Pancreas (tissue), 10 donors: ENCODE data around the gene IQCE. TPM values are rescaled to one million over a fixed set of nuclear protein-coding genes. Genes with fewer than 3 reads are reported as not detected.

ENCODE experiments used
- ATAC-seq, 4 donors: fragments of 200-7000 bp; cut with Tn5 transposase; one replicate each; pipeline versions ENCODE4 v1.8.0 to v1.9.1; 2020; ENCODE audit warnings: mild to moderate bottlenecking in 4 of 4, moderate library complexity in 4 of 4
- DNase-seq, 6 donors: peaks; one replicate each; pipeline ENCODE4 v3.0.0-alpha.2; 2020
- FAIRE-seq: peaks from 2 replicates; lab custom pipeline; 2012; peaks lifted over from hg19 to GRCh38; lab: Jason Lieb, UNC
- H3K27ac ChIP-seq, 4 donors: fragments of 200-600 bp; sonication (generic); 1 replicate in 3 of 4; 2 replicates in 1 of 4; pipeline versions ENCODE4 v1.5.0 to v1.8.0; 2020
- H3K27me3 ChIP-seq, 4 donors: fragments of 200-600 bp; one replicate each; pipeline ENCODE4 v1.8.0; 2021
- H3K36me3 ChIP-seq, 3 donors: fragments of 200-600 bp; sonication (generic) in 1 of 3; one replicate each; pipeline versions ENCODE4 v1.5.0 to v1.8.0; 2020 to 2021
- H3K4me1 ChIP-seq, 3 donors: fragments of 200-600 bp; one replicate each; pipeline ENCODE4 v1.8.0; 2021
- H3K4me3 ChIP-seq, 4 donors: fragments of 200-600 bp; sonication (generic) in 2 of 4; one replicate each; pipeline versions ENCODE4 v1.5.0 to v1.8.0; 2020 to 2021
- H3K9me3 ChIP-seq, 4 donors: fragments of 200-600 bp; one replicate each; pipeline ENCODE4 v1.8.0; 2021
- WGBS, 2 donors: extraction: QIAGEN DNeasy Blood & Tissue Kit; methylation state at CpG; one replicate each; pipeline ENCODE4 v1.1.7; 2013; 5-methylcytosine and 5-hydroxymethylcytosine counted together
- intact Hi-C, 3 donors: fragments of 100-400 bp; cut with DNase I; formaldehyde crosslinking; loops; one replicate each; pipeline versions ENCODE4 v1.11.1 to v1.14.2; 2022
- polyA plus RNA-seq, 2 donors: library from polyadenylated mRNA; stranded (reverse); fragments of 200-250 nt; gene quantifications; one replicate each; pipeline ENCODE4 v1.2.3, GENCODE V29; 2013
- total RNA-seq, 6 donors: library from RNA; stranded (reverse); fragmentation: NEBNext Ultra II Directional in 4 of 6; extraction: Animal tissue kit (Norgen Biotek cat#: 25700) in 4 of 6; gene quantifications; one replicate each; pipeline versions ENCODE4 v1.2.1 to v1.2.4, GENCODE V29; 2021 to 2023
- TF ChIP-seq, protein P1 (sequence below), 4 donors: fragments of 200-600 bp; sonication (generic) in 3 of 4; IDR thresholded peaks; one replicate each; pipeline versions ENCODE4 v1.5.0 to v1.8.0; 2021; ENCODE audit warnings: antibody characterized with exemption in 4 of 4
- donor health status: healthy with polysubstance abuse.
- donor health status: DM: no; HTN: no; CAD: no; lungs with moderate emphysema.
- donor health status: DM: no; HTN: no; CAD: no.
- donor health status: control.
- donor health status: control.
- donor health status: Bipolar disorder and iron deficiency.
- donor health status: DM: yes; HTN: yes; CAD: no.
- donor health status: DM: no; HTN: no; CAD: no.
- donor health status: DM: no; HTN: no; CAD: no.
- donor health status: DM: yes; HTN: yes; CAD: no.

IQCE gene
- total and polyA plus RNA-seq, 8 donors: 8.8 to 14.1 (median 10.9) TPM

DNA sequence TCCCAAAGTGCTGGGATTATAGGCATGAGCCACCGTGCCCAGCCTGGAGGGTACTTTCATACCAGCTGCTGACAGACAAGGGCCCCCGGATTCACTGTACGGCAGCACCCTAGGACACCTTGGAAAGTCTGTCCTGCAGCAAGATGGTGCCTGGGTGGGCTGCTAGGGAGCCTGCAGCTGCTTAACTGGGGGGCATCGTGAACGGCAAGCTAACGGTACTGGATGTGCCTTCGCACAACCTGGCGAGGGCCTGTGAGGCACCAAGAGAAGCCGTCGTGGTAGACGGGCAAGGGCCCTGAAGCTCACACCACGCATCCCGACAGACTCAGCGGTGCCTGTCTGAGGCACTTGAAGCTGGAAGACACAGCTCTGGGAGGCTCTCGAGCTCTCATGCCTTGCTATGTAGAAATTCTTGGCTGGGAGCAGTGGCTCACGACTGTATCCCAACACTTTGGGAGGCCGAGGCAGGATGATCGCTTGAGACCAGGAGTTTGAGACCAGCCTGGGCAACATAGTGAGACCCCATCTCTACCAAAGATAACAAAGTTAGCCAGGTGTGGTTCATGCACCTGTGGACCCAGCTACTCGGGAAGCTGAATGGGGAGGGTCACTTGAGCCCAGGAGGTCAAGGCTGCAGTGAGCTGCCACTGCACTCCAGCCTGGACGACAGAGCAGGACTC, 12.9 kb upstream of the IQCE start:
- H3K9me3 ChIP-seq: no peaks in the 10 kb centered on the region
- intact Hi-C loops: no loop called here
- DNase-seq (peak in 2 of 6 donors; percentile 43 to 65), FAIRE-seq (no peak), ATAC-seq (no peak)
- peaks cover 3 to 10% (median 9%) of the 10 kb centered on the region in 3 donors for H3K36me3 ChIP-seq
- TF ChIP-seq, protein P1, sequence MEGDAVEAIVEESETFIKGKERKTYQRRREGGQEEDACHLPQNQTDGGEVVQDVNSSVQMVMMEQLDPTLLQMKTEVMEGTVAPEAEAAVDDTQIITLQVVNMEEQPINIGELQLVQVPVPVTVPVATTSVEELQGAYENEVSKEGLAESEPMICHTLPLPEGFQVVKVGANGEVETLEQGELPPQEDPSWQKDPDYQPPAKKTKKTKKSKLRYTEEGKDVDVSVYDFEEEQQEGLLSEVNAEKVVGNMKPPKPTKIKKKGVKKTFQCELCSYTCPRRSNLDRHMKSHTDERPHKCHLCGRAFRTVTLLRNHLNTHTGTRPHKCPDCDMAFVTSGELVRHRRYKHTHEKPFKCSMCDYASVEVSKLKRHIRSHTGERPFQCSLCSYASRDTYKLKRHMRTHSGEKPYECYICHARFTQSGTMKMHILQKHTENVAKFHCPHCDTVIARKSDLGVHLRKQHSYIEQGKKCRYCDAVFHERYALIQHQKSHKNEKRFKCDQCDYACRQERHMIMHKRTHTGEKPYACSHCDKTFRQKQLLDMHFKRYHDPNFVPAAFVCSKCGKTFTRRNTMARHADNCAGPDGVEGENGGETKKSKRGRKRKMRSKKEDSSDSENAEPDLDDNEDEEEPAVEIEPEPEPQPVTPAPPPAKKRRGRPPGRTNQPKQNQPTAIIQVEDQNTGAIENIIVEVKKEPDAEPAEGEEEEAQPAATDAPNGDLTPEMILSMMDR (IDR thresholded peaks at IDR 0.05): no peak
- no peak overlapping the region for H3K27ac ChIP-seq
- H3K27me3 ChIP-seq: no peaks in the 10 kb centered on the region
- WGBS, 2 donors: 94 to 95% methylated on average over 20 of the region's 20 CpGs
- H3K4me1 ChIP-seq: no peaks in the 10 kb centered on the region
- H3K4me3 ChIP-seq: no peak overlapping the region

DNA sequence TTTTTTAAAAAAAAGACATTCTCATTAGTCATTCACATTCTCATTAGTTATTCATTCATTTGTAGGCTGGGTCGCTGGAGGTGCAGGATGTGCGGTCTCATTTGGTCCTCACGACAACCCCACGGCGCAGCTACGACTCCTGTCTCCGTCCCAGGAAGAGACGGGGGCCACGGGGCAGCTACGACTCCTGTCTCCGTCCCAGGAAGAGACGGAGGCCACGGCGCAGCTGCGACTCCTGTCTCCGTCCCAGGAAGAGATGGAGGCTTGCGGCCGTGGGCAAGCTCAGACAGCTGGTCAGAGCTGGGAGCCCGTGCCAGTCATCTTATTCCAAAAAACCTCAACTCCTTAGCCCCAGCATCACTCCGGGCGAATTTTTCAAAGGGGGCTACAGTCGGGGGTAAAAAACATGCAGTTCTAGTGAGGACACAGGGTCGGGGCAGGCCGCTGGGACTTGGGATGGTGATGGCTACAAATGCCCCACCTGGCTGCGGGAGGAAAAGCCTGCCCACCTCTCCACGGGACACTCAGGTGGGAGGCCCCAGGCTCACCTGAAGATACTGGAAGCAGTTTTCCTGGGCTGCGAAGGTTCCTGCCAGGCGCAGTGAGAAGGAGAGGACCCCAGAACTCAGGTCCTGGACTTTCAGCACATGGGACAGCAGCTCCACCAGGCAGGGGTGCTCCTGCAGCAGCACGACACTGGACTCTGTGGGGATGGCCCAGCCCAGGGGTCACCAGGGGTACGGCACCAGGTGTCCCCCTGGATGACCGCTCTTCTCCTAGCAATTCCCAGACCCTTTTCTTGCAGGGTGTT, 11.8 kb upstream of the IQCE start:
- TF ChIP-seq, protein P1 (IDR thresholded peaks at IDR 0.05): no peak
- Histone ChIP-seq H3K36me3 (peaks cover 3 to 10% (median 9%) of the 10 kb centered on the region in 3 donors), H3K4me3 (no peak overlapping the region), H3K9me3 (no peaks in the 10 kb centered on the region), H3K27me3 (no peaks in the 10 kb centered on the region), H3K4me1 (no peaks in the 10 kb centered on the region), H3K27ac (no peak overlapping the region)
- no peak for FAIRE-seq
- intact Hi-C loops: no loop called here
- WGBS, 2 donors: 92 to 96% methylated on average over 31 of the region's 31 CpGs
- ATAC-seq: no peak
- DNase-seq: peak in 1 of 6 donors; percentile 35

DNA sequence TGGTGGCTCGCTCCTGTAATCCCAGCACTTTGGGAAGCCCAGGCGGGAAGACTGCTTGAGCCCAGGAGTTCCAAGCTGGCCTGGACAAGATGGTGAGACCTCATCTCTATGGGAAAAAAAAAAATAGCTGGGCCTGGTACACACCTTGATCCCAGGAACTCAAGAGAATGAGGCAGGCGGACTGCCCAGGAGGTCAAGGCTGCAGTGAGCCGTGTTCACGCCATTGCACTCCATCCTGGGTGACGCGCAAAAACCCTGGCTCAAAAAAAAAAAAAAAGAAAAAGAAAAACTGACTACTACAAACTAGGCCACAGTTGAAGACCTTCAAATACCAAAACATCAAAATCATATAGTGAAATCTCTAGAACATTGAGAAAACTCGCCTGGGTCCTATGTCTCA, 7.4 kb upstream of the IQCE start:
- Histone ChIP-seq H3K27me3 (no peaks in the 10 kb centered on the region), H3K4me1 (peaks cover 0 to 8% (median 0%) of the 10 kb centered on the region in 3 donors), H3K9me3 (no peaks in the 10 kb centered on the region), H3K4me3 (no peak overlapping the region), H3K27ac (no peak overlapping the region), H3K36me3 (peaks cover 0 to 3% (median 0%) of the 10 kb centered on the region in 3 donors)
- TF ChIP-seq, protein P1 (IDR thresholded peaks at IDR 0.05): no peak
- 83 to 93% methylated on average over 8 of the region's 8 CpGs for WGBS, 2 donors
- DNase-seq (peak in 2 of 6 donors; percentile 6 to 18), FAIRE-seq (no peak), ATAC-seq (no peak)
- intact Hi-C loops: no loop called here

DNA sequence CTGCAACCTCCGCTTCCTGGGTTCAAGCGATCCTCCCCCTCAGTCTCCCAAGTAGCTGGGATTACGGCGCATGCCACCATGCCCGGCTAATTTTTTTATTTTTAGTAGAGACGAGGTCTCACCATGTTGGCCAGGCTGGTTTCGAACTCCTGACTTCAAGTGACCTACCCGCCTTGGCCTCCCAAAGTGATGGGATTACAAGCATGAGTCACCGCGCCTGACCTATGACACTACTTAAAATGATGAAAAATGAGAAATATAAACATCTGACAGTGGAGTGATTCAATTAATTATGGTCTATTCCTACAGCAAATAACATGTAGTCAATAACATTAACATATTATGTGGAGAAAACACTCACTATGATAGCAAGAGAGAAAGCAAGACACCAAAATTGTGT, 5.7 kb upstream of the IQCE start:
- ATAC-seq (no peak), DNase-seq (peak in 2 of 6 donors; percentile 13 to 16), FAIRE-seq (no peak)
- intact Hi-C loops: no loop called here
- peaks cover 0 to 10% (median under 1%) of the 10 kb centered on the region in 3 donors for H3K4me1 ChIP-seq
- H3K27me3 ChIP-seq: no peaks in the 10 kb centered on the region
- H3K4me3 ChIP-seq: no peak overlapping the region
- peaks cover 0 to 3% (median 0%) of the 10 kb centered on the region in 3 donors for H3K36me3 ChIP-seq
- H3K27ac ChIP-seq: no peak overlapping the region
- H3K9me3 ChIP-seq: no peaks in the 10 kb centered on the region
- TF ChIP-seq, protein P1 (IDR thresholded peaks at IDR 0.05): no peak
- WGBS, 2 donors: 95 to 99% methylated on average over 10 of the region's 10 CpGs
